GM12801 (cell line): ENCODE results near the gene CPN2.

Experiments
- CTCF ChIP-seq: IDR thresholded peaks from one replicate; pipeline ENCODE4 v1.5.1; 2011; ENCODE audit warnings: control low read depth; ENCODE audit not compliant: insufficient read length; ENCODE audit errors: extremely low read depth

CPN2 gene

GRCh38 chr3:194351952-194352536, 916 bp upstream of the CPN2 start:
- no peak for TF ChIP-seq CTCF

DNA sequence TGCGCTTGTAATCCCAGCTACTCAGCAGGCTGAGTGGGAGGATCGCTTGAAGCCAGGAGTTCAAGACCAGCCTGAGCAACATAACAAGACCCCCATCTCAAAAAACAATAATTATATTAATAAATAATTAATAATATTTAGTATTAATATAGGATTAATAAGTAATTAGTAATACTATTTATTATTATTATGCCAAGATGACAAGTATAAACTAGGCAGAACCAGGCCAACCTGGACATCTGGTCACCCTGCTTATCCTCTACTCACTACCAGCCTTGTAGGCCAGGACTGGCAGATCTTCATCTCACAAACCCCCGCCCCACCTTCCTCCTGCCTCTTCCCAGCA, 429 bp downstream of the CPN2 start:
- no peak for TF ChIP-seq CTCF

DNA sequence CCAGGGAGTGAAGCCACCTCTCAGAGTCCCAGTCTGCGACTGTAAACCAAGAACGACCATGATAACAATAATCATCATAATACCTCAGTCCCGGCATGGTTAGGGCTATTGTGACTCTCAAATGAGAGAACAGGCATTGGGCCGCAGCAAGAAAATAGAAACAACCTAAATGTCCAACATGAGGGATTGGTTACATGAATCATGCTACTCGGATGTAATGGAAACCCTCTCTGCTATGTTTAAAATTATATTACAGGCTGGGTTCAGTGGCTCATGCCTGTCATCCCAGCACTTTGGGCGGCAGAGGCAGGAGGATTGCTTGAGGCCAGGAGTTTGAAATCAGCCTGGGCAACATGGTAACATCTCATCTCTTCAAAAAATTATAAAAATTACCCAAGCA, 2.8 kb downstream of the CPN2 start:
- TF ChIP-seq CTCF = no peak

- no peak for TF ChIP-seq CTCF
Measured at GRCh38 chr3:194346621-194347020, 4.5 kb downstream of the CPN2 start.

GRCh38 chr3:194346035-194346434, 5.1 kb downstream of the CPN2 start:
- no peak for TF ChIP-seq CTCF

GRCh38 chr3:194344012-194344411, 7.1 kb downstream of the CPN2 start:
- no peak for TF ChIP-seq CTCF

DNA sequence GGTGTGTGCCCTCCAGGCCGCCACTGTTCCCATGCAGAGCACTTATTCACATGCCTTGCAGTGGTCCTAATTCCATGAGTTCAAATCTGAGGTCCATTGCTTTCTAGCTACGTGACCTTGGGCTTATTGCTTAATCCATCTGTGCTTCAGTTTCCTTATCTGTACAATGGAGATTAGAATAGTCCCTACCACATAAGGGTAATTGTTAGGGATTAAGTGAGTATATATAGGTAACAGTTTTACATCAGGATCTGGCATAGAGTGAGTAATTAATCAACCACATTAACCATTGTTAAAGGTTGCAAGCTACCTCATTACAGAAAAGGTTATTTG, 7.6 kb downstream of the CPN2 start:
- no peak for TF ChIP-seq CTCF
